SH-SY5Y (cell line): Measurements from ENCODE around the gene DUSP9.

Experiments
- GATA2 ChIP-seq: IDR thresholded peaks from 2 replicates; pipeline ENCODE4 v1.6.1; 2011; ENCODE audit warnings: mild to moderate bottlenecking, low read depth, low read length
- GATA3 ChIP-seq: IDR thresholded peaks from 2 replicates; pipeline ENCODE4 v1.6.1; 2011; ENCODE audit warnings: low read depth, mild to moderate bottlenecking, low read length, moderate library complexity

DUSP9 gene

GRCh38 chrX:153646620-153647373 lies at the start of gene DUSP9:
Gene DUSP9 (plus strand): TSS chrX:153647203. CDS start chrX:153647954, 751 bp downstream.
- no peak for TF ChIP-seq GATA2
- no peak for TF ChIP-seq GATA3

- TF ChIP-seq GATA2 (no peak), GATA3 (no peak)
Measured at GRCh38 chrX:153598541-153599191, 48.3 kb upstream of the DUSP9 start, which contains the start of gene CCNQ. Gene CCNQ (minus strand): TSS chrX:153599139. CDS start chrX:153599073, 66 bp downstream.

GRCh38 chrX:153599192-153600031 lies 47.6 kb upstream of the DUSP9 start:
- TF ChIP-seq GATA3 (no peak), GATA2 (no peak)

GRCh38 chrX:153600032-153600373 lies 47.0 kb upstream of the DUSP9 start:
- TF ChIP-seq GATA2 (no peak), GATA3 (no peak)

GRCh38 chrX:153600921-153601320 lies 46.1 kb upstream of the DUSP9 start:
- TF ChIP-seq GATA3 (no peak), GATA2 (no peak)

GRCh38 chrX:153601511-153602110 lies 45.4 kb upstream of the DUSP9 start:
- no peak for TF ChIP-seq GATA3
- TF ChIP-seq GATA2, result no peak

GRCh38 chrX:153602601-153603000 lies 44.4 kb upstream of the DUSP9 start:
- no peak for TF ChIP-seq GATA2
- no peak for TF ChIP-seq GATA3

- TF ChIP-seq GATA3 (no peak), GATA2 (no peak)
Measured at GRCh38 chrX:153603131-153603656, 43.8 kb upstream of the DUSP9 start.

GRCh38 chrX:153606503-153606902 lies 40.5 kb upstream of the DUSP9 start:
- TF ChIP-seq GATA2, result no peak
- TF ChIP-seq GATA3, result no peak

GRCh38 chrX:153608376-153608775 lies 38.6 kb upstream of the DUSP9 start:
- TF ChIP-seq GATA3 (no peak), GATA2 (no peak)

- TF ChIP-seq GATA2, result no peak
- no peak for TF ChIP-seq GATA3
Measured at GRCh38 chrX:153608806-153609205, 38.2 kb upstream of the DUSP9 start.

- no peak for TF ChIP-seq GATA2
- no peak for TF ChIP-seq GATA3
Measured at GRCh38 chrX:153609917-153610835, 36.8 kb upstream of the DUSP9 start.

GRCh38 chrX:153610836-153611213 lies 36.2 kb upstream of the DUSP9 start:
- no peak for TF ChIP-seq GATA3
- TF ChIP-seq GATA2, result no peak
